OCI-LY3 (cell line): ENCODE data around the gene CUBN.

ENCODE experiments used
- EZH2phosphoT487 ChIP-seq: fragments of 200-600 bp; shearing (Covaris generic); IDR thresholded peaks from 2 replicates; pipeline ENCODE4 v1.6.1; 2018; ENCODE audit warnings: antibody characterized with exemption, mixed run types, low read depth
- TF ChIP-seq, protein P1 (sequence below): fragments of 200-600, 300-600 bp; sonication (generic); IDR thresholded peaks from 2 replicates; pipeline ENCODE4 v1.5.1; 2014; ENCODE audit warnings: antibody characterized with exemption, low read length, low read depth

DNA sequence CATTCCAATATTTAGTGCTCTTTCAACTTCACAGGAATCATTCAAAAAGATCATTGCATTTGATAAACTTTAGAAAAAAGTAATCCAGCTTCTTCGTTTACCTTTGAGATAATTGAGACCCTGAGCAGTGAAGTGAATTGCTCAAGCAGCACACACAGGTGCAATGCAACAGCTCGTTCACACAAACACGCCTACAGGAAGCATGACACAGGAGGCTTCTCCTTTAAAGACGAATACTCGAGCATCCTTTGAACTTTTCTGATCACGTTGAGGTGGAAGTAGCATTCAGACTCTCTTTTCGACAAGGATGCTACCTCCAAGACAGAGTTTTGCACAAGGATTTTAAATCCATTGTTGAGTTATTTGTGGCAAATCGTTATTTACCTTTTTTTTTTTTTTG lies 294.4 kb downstream of the CUBN start:
- TF ChIP-seq, protein P1, sequence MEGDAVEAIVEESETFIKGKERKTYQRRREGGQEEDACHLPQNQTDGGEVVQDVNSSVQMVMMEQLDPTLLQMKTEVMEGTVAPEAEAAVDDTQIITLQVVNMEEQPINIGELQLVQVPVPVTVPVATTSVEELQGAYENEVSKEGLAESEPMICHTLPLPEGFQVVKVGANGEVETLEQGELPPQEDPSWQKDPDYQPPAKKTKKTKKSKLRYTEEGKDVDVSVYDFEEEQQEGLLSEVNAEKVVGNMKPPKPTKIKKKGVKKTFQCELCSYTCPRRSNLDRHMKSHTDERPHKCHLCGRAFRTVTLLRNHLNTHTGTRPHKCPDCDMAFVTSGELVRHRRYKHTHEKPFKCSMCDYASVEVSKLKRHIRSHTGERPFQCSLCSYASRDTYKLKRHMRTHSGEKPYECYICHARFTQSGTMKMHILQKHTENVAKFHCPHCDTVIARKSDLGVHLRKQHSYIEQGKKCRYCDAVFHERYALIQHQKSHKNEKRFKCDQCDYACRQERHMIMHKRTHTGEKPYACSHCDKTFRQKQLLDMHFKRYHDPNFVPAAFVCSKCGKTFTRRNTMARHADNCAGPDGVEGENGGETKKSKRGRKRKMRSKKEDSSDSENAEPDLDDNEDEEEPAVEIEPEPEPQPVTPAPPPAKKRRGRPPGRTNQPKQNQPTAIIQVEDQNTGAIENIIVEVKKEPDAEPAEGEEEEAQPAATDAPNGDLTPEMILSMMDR, result no peak
- no peak for TF ChIP-seq EZH2phosphoT487
